ENCODE data around the gene TGFBR3L. TPM values are rescaled to one million over a fixed set of nuclear protein-coding genes. Genes with fewer than 3 reads are reported as not detected.

TGFBR3L gene
- total and polyA plus RNA-seq, 2 donors (not counting 3 experiments of a cell fraction or from before 2014, with no cell fraction given): 0.35 TPM; not detected in 1

DNA sequence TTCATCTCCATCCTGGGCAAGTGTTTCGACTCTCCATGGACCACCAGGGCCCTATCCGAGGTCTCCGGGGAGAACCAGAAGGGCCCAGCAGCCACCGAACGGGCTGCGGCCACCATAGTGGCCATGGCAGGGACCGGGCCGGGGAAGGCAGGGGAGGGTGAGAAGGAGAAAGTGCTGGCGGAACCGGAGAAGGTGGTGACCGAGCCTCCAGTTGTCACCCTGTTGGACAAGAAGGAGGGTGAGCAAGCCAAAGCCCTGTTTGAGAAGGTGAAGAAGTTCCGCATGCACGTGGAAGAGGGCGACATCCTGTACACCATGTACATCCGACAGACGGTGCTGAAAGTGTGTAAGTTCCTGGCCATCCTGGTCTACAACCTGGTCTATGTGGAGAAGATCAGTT is 15.7 kb upstream of the TGFBR3L start:
- DNase-seq (ENCODE audit: low read depth, low spot score) (no peak), FAIRE-seq (no peak)
- Histone ChIP-seq H3K27ac (ENCODE audit: insufficient read depth, low read depth, low read length) (no peak overlapping the region), H3K36me3 (ENCODE audit: control insufficient read depth in 2 of 2, extremely low read depth in 1 of 2, insufficient read depth in 2 of 2, low read length in 2 of 2) (no peaks in the 10 kb centered on the region), H3K9me3 (replicated peaks; ENCODE audit: control insufficient read depth, insufficient read depth, low read length) (no peaks in the 10 kb centered on the region), H3K79me2 (ENCODE audit: control insufficient read depth, insufficient read depth, low read length) (no peaks in the 10 kb centered on the region), H3K9me1 (replicated peaks; ENCODE audit: control insufficient read depth, extremely low read depth, insufficient read depth, low read length) (no peaks in the 10 kb centered on the region), H3K27me3 (ENCODE audit: control insufficient read depth in 2 of 2, insufficient read depth in 2 of 2, low read length in 2 of 2) (no peaks in the 10 kb centered on the region), H3K4me2 (ENCODE audit: insufficient read depth, low read length) (no peak overlapping the region), H3K4me3 (replicated peaks in 1 of 3; ENCODE audit: insufficient read depth in 1 of 3, low read depth in 1 of 3, low read length in 3 of 3) (no peak overlapping the region), H3K9ac (replicated peaks; ENCODE audit: extremely low read depth, insufficient read depth, low read length) (no peak overlapping the region), H2AFZ (ENCODE audit: low read depth, low read length) (no peak overlapping the region), H4K20me1 (replicated peaks; ENCODE audit: control insufficient read depth, extremely low read depth, insufficient read depth, low read length) (no peaks in the 10 kb centered on the region), H3K4me1 (ENCODE audit: control insufficient read depth, extremely low read depth, insufficient read depth, low read length) (peaks cover 8% of the 10 kb centered on the region)
- TF ChIP-seq POLR2A (IDR thresholded peaks at IDR 0.05; ENCODE audit: low read depth, low read length) (no peak), GATA2 (IDR thresholded peaks at IDR 0.05; ENCODE audit: insufficient read depth, insufficient read length, low read depth, low read length) (no peak)
- TF ChIP-seq, protein P1, sequence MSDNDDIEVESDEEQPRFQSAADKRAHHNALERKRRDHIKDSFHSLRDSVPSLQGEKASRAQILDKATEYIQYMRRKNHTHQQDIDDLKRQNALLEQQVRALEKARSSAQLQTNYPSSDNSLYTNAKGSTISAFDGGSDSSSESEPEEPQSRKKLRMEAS (IDR thresholded peaks at IDR 0.05; ENCODE audit: insufficient read depth, insufficient read length): no peak
- CTCF ChIA-PET: no interaction called here
- dilution Hi-C loops (cut with MboI; ENCODE audit: extremely low pct_ligation_motif_present, low sequenced_read_pairs): no loop called here
- intact Hi-C loops (cut with micrococcal nuclease): no loop called here
- BruUV-seq (replicated peaks): no TSS peak
- POLR2A ChIA-PET: no interaction called here

DNA sequence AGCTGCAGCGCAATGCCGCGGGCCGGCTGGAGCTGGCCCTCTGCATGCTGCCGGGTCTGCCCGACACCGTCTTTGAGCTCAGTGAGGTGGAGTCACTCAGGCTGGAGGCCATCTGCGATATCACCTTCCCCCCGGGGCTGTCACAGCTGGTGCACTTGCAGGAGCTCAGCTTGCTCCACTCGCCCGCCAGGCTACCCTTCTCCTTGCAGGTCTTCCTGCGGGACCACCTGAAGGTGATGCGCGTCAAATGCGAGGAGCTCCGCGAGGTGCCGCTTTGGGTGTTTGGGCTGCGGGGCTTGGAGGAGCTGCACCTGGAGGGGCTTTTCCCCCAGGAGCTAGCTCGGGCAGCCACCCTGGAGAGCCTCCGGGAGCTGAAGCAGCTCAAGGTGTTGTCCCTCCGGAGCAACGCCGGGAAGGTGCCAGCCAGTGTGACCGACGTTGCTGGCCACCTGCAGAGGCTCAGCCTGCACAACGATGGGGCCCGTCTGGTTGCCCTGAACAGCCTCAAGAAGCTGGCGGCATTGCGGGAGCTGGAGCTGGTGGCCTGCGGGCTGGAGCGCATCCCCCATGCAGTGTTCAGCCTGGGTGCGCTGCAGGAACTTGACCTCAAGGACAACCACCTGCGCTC is 14.8 kb upstream of the TGFBR3L start:
- H3K4me1 ChIP-seq (ENCODE audit: control insufficient read depth, extremely low read depth, insufficient read depth, low read length): peaks cover 14% of the 10 kb centered on the region
- no peak overlapping the region for H3K9ac ChIP-seq (replicated peaks; ENCODE audit: extremely low read depth, insufficient read depth, low read length)
- H3K36me3 ChIP-seq (ENCODE audit: control insufficient read depth in 2 of 2, extremely low read depth in 1 of 2, insufficient read depth in 2 of 2, low read length in 2 of 2): no peaks in the 10 kb centered on the region
- H3K27me3 ChIP-seq (ENCODE audit: control insufficient read depth in 2 of 2, insufficient read depth in 2 of 2, low read length in 2 of 2): no peaks in the 10 kb centered on the region
- BruUV-seq (replicated peaks): no TSS peak
- H3K4me3 ChIP-seq (replicated peaks in 1 of 3; ENCODE audit: insufficient read depth in 1 of 3, low read depth in 1 of 3, low read length in 3 of 3): no peak overlapping the region
- no peaks in the 10 kb centered on the region for H3K9me1 ChIP-seq (replicated peaks; ENCODE audit: control insufficient read depth, extremely low read depth, insufficient read depth, low read length)
- ChIA-PET POLR2A (no interaction called here), CTCF (interaction anchor here (0.9 to 2.6 kb wide), 4 partner anchors 31 to 332 kb away, joined by 3 to 14 read pairs (median 5); partner anchors contain the start of gene TIMM44)
- DNase-seq (ENCODE audit: low read depth, low spot score) (no peak), FAIRE-seq (no peak)
- peaks cover 9% of the 10 kb centered on the region for H3K79me2 ChIP-seq (ENCODE audit: control insufficient read depth, insufficient read depth, low read length)
- no peaks in the 10 kb centered on the region for H3K9me3 ChIP-seq (replicated peaks; ENCODE audit: control insufficient read depth, insufficient read depth, low read length)
- no peaks in the 10 kb centered on the region for H4K20me1 ChIP-seq (replicated peaks; ENCODE audit: control insufficient read depth, extremely low read depth, insufficient read depth, low read length)
- H3K27ac ChIP-seq (ENCODE audit: insufficient read depth, low read depth, low read length): no peak overlapping the region
- H3K4me2 ChIP-seq (ENCODE audit: insufficient read depth, low read length): no peak overlapping the region
- intact Hi-C loops (cut with micrococcal nuclease): no loop called here
- dilution Hi-C loops (cut with MboI; ENCODE audit: extremely low pct_ligation_motif_present, low sequenced_read_pairs): no loop called here
- H2AFZ ChIP-seq (ENCODE audit: low read depth, low read length): no peak overlapping the region
- TF ChIP-seq, protein P2, sequence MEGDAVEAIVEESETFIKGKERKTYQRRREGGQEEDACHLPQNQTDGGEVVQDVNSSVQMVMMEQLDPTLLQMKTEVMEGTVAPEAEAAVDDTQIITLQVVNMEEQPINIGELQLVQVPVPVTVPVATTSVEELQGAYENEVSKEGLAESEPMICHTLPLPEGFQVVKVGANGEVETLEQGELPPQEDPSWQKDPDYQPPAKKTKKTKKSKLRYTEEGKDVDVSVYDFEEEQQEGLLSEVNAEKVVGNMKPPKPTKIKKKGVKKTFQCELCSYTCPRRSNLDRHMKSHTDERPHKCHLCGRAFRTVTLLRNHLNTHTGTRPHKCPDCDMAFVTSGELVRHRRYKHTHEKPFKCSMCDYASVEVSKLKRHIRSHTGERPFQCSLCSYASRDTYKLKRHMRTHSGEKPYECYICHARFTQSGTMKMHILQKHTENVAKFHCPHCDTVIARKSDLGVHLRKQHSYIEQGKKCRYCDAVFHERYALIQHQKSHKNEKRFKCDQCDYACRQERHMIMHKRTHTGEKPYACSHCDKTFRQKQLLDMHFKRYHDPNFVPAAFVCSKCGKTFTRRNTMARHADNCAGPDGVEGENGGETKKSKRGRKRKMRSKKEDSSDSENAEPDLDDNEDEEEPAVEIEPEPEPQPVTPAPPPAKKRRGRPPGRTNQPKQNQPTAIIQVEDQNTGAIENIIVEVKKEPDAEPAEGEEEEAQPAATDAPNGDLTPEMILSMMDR (IDR thresholded peaks at IDR 0.05; ENCODE audit: extremely low read depth in 1 of 2, insufficient read depth in 1 of 2, low read depth in 1 of 2, low read length in 2 of 2): no peak
- TF ChIP-seq MYC (IDR thresholded peaks at IDR 0.05; ENCODE audit: low read depth, low read length) (no peak), JUN (IDR thresholded peaks at IDR 0.05; ENCODE audit: borderline replicate concordance, insufficient read depth, insufficient read length, low read depth) (no peak), POLR2AphosphoS5 (IDR thresholded peaks at IDR 0.05; ENCODE audit: insufficient read depth, low read depth, low read length) (no peak), GATA2 (IDR thresholded peaks at IDR 0.05; ENCODE audit: insufficient read depth, insufficient read length, low read depth, low read length) (no peak), FOS (IDR thresholded peaks at IDR 0.05; ENCODE audit: borderline replicate concordance, insufficient read depth, low read length) (no peak)
- TF ChIP-seq, protein P1 (IDR thresholded peaks at IDR 0.05; ENCODE audit: insufficient read depth, insufficient read length): no peak
